CD4-positive, alpha-beta T cell (primary cell): ENCODE data around the gene SNRPA. TPM values are rescaled to one million over a fixed set of nuclear protein-coding genes. Genes with fewer than 3 reads are reported as not detected.
"Not testable (repeated sequence)": the region's sequence is repeated elsewhere in the genome, so short reads cannot be mapped to it uniquely, and the experiment has no call there.

Experiments used
- ATAC-seq: fragments of 200-7000 bp; cut with Tn5 transposase; one replicate; pipeline ENCODE4 v1.10.0; 2022; ENCODE audit warnings: mild to moderate bottlenecking; ENCODE audit not compliant: poor library complexity
- CTCF ChIA-PET: fragments of 350-600 bp; sonication (Branson Sonifier 250); formaldehyde crosslinking; loops from one replicate; lab custom pipeline; 2021; ENCODE audit warnings: antibody characterized with exemption, inconsistent platforms; lab: Charles Lee
- POLR2A ChIA-PET: fragments of 350-600 bp; sonication (Branson Sonifier 250); formaldehyde crosslinking; loops from one replicate; lab custom pipeline; 2021; ENCODE audit warnings: antibody characterized with exemption, inconsistent platforms; lab: Charles Lee
- DNase-seq, 14 experiments: peaks; one replicate each; pipeline ENCODE4 v3.0.0-alpha.2; 2013 to 2020; ENCODE audit warnings: mixed read lengths in 2 of 14
- H3K27ac ChIP-seq, 2 donors: one replicate each; pipeline versions ENCODE4 v1.5.1 to v1.7.0; 2013; ENCODE audit warnings: low read length in 2 of 2, low read depth in 1 of 2, mild to moderate bottlenecking in 1 of 2
- H3K27me3 ChIP-seq, 2 experiments: 1 replicate in 1 of 2; 2 replicates in 1 of 2; pipeline versions ENCODE4 v1.6.1 to v1.7.0; 2013; ENCODE audit warnings: low read length in 2 of 2, control low read depth in 1 of 2, mild to moderate bottlenecking in 1 of 2, moderate library complexity in 1 of 2; ENCODE audit not compliant: insufficient read depth in 2 of 2, control insufficient read depth in 1 of 2
- H3K36me3 ChIP-seq: one replicate; pipeline ENCODE4 v1.6.1; 2013; ENCODE audit warnings: low read length, control low read depth; ENCODE audit not compliant: insufficient read depth
- H3K4me1 ChIP-seq: one replicate; pipeline ENCODE4 v1.6.1; 2013; ENCODE audit warnings: low read length, control low read depth; ENCODE audit not compliant: insufficient read depth
- H3K4me3 ChIP-seq: one replicate; pipeline ENCODE4 v1.5.1; 2013; ENCODE audit warnings: mild to moderate bottlenecking, low read length, moderate library complexity
- H3K9me3 ChIP-seq, 2 experiments: 1 replicate in 1 of 2; 2 replicates in 1 of 2; pipeline versions ENCODE4 v1.6.1 to v1.7.0; 2013; ENCODE audit warnings: low read length in 2 of 2, mild to moderate bottlenecking in 2 of 2, control low read depth in 1 of 2, moderate library complexity in 1 of 2; ENCODE audit not compliant: control insufficient read depth in 1 of 2, insufficient read depth in 1 of 2
- H3K27ac Mint-ChIP-seq: one replicate; pipeline ENCODE4 v1.8.0; 2020; ENCODE audit warnings: mixed read lengths
- H3K27me3 Mint-ChIP-seq: one replicate; pipeline ENCODE4 v1.8.0; 2021; ENCODE audit warnings: mixed read lengths
- H3K36me3 Mint-ChIP-seq: one replicate; pipeline ENCODE4 v1.8.0; 2021; ENCODE audit warnings: low read depth, mixed read lengths
- H3K4me1 Mint-ChIP-seq: one replicate; pipeline ENCODE4 v1.8.0; 2021; ENCODE audit warnings: low read depth, mixed read lengths
- H3K4me3 Mint-ChIP-seq: one replicate; pipeline ENCODE4 v1.8.0; 2020; ENCODE audit warnings: mild to moderate bottlenecking, mixed read lengths
- H3K9me3 Mint-ChIP-seq: one replicate; pipeline ENCODE4 v1.8.0; 2020; ENCODE audit warnings: mixed read lengths
- CTCF ChIP-seq: fragments of 200-600 bp; IDR thresholded peaks from one replicate; pipeline ENCODE4 v1.8.0; 2022; ENCODE audit warnings: antibody characterized with exemption, mild to moderate bottlenecking
- intact Hi-C, 2 experiments: fragments of 100-400 bp; cut with DNase I in 1 of 2; cut with micrococcal nuclease in 1 of 2; formaldehyde crosslinking; loops; one replicate each; pipeline versions ENCODE4 v1.15.1 to v1.9.0; 2023 to 2025; cut with DNase I, micrococcal nuclease
- total RNA-seq, 174 experiments: library from RNA in 2 of 174; stranded (reverse) in 2 of 174; gene quantifications; one replicate each; pipeline ENCODE4 v1.2.3 and lab custom pipeline; 2021 to 2026

Gene SNRPA
- total RNA-seq, 2 experiments from 2014 or later, result 60.3 to 76.7 TPM

- peaks cover 15% of the 10 kb centered on the region for H3K4me1 Mint-ChIP-seq
- DNase-seq, result no peak
- no peak overlapping the region for H3K4me3 ChIP-seq
- H3K4me1 ChIP-seq, result peaks cover 7% of the 10 kb centered on the region
- TF ChIP-seq CTCF, result no peak
- H3K27me3 ChIP-seq, result no peaks in the 10 kb centered on the region
- no peaks in the 10 kb centered on the region for H3K9me3 Mint-ChIP-seq
- ATAC-seq, result no peak
- ChIA-PET POLR2A (no interaction called here), CTCF (no interaction called here)
- peaks cover 42% of the 10 kb centered on the region for H3K36me3 Mint-ChIP-seq
- no peak overlapping the region for H3K27ac ChIP-seq
- H3K27ac Mint-ChIP-seq, result no peak overlapping the region
- H3K4me3 Mint-ChIP-seq, result no peak overlapping the region
- no peaks in the 10 kb centered on the region for H3K9me3 ChIP-seq
- H3K27me3 Mint-ChIP-seq, result no peaks in the 10 kb centered on the region
- intact Hi-C loops, result no loop called here
- peaks cover 19% of the 10 kb centered on the region for H3K36me3 ChIP-seq
Observed at GRCh38 chr19:40783711-40784110, 32.7 kb downstream of the SNRPA start.

GRCh38 chr19:40784146-40784545 is 33.1 kb downstream of the SNRPA start:
- peaks cover 38% of the 10 kb centered on the region for H3K36me3 Mint-ChIP-seq
- H3K9me3 ChIP-seq, H3K27me3 Mint-ChIP-seq, H3K9me3 Mint-ChIP-seq, H3K27ac Mint-ChIP-seq, H3K27ac ChIP-seq, H3K4me3 Mint-ChIP-seq, H3K4me3 ChIP-seq, POLR2A ChIA-PET, H3K27me3 ChIP-seq, ATAC-seq, DNase-seq, CTCF ChIA-PET, H3K4me1 ChIP-seq, intact Hi-C loops: not testable (repeated sequence)
- peaks cover 11% of the 10 kb centered on the region for H3K4me1 Mint-ChIP-seq
- peaks cover 19% of the 10 kb centered on the region for H3K36me3 ChIP-seq

GRCh38 chr19:40785526-40785925 is 34.5 kb downstream of the SNRPA start:
- Histone ChIP-seq H3K36me3 (peaks cover 24% of the 10 kb centered on the region), H3K27ac (no peak overlapping the region)
- CTCF ChIA-PET, result no interaction called here

More at GRCh38 chr19:40785526-40785925, 34.5 kb downstream of the SNRPA start:
- Mint-ChIP-seq H3K27ac (no peak overlapping the region), H3K36me3 (peaks cover 46% of the 10 kb centered on the region), H3K4me1 (peaks cover under 1% of the 10 kb centered on the region), H3K9me3 (no peaks in the 10 kb centered on the region), H3K27me3 (no peaks in the 10 kb centered on the region), H3K4me3 (no peak overlapping the region)
- DNase-seq, result no peak
- intact Hi-C loops, result no loop called here
- ATAC-seq, result no peak
- POLR2A ChIA-PET, result no interaction called here
- Histone ChIP-seq H3K27me3 (no peaks in the 10 kb centered on the region), H3K4me3 (no peak overlapping the region), H3K9me3 (no peaks in the 10 kb centered on the region), H3K4me1 (no peaks in the 10 kb centered on the region)
- no peak for TF ChIP-seq CTCF
